Neural crest cell (in vitro differentiated cells): ENCODE results near the gene CLSTN2. TPM values are rescaled to one million over a fixed set of nuclear protein-coding genes. Genes with fewer than 3 reads are reported as not detected.

Source experiments
- DNase-seq: peaks from one replicate; pipeline ENCODE4 v3.0.0; 2021; ENCODE audit warnings: low read depth, mixed read lengths, low spot score
- H3K27ac Mint-ChIP-seq: one replicate; pipeline ENCODE4 v1.8.0; 2021; ENCODE audit warnings: mild to moderate bottlenecking, mixed read lengths; ENCODE audit not compliant: unreplicated experiment
- H3K27me3 Mint-ChIP-seq: 2 replicates; pipeline ENCODE4 v1.8.0; 2021; ENCODE audit warnings: low read depth, mild to moderate bottlenecking, mixed read lengths
- H3K36me3 Mint-ChIP-seq: 2 replicates; pipeline ENCODE4 v1.8.0; 2021; ENCODE audit warnings: low read depth, mild to moderate bottlenecking, mixed read lengths
- H3K4me1 Mint-ChIP-seq: 2 replicates; pipeline ENCODE4 v1.8.0; 2021; ENCODE audit warnings: mixed read lengths
- H3K4me3 Mint-ChIP-seq: one replicate; pipeline ENCODE4 v1.8.0; 2021; ENCODE audit warnings: mild to moderate bottlenecking, mixed read lengths
- H3K9me3 Mint-ChIP-seq: 2 replicates; pipeline ENCODE4 v1.8.0; 2021; ENCODE audit warnings: mixed read lengths
- CTCF ChIP-seq: fragments of 200-600 bp; sonication (generic); conservative IDR thresholded peaks from 2 replicates; pipeline ENCODE4 v1.5.0; 2021; ENCODE audit warnings: antibody characterized with exemption, mild to moderate bottlenecking
- total RNA-seq: library from RNA; stranded (reverse); gene quantifications from 2 replicates; pipeline ENCODE4 v1.2.1, GENCODE V29; 2021

The CLSTN2 gene
- total RNA-seq, 1 donor from 2014 or later, result 1.9 TPM

- TF ChIP-seq CTCF, result no peak
- Mint-ChIP-seq H3K27ac (no peak overlapping the region), H3K9me3 (no peaks in the 10 kb centered on the region), H3K4me1 (no peaks in the 10 kb centered on the region), H3K36me3 (no peaks in the 10 kb centered on the region), H3K4me3 (no peak overlapping the region), H3K27me3 (peaks cover 4% of the 10 kb centered on the region)
- DNase-seq, result no peak
These were observed 562.3 kb downstream of the CLSTN2 start for GRCh38 chr3:140497331-140497730.

- H3K4me1 Mint-ChIP-seq, result peaks cover under 1% of the 10 kb centered on the region
- TF ChIP-seq CTCF, result peak; percentile 58
- no peak overlapping the region for H3K27ac Mint-ChIP-seq
- no peaks in the 10 kb centered on the region for H3K9me3 Mint-ChIP-seq
- H3K36me3 Mint-ChIP-seq, result no peaks in the 10 kb centered on the region
- no peak overlapping the region for H3K4me3 Mint-ChIP-seq
- DNase-seq, result no peak
- H3K27me3 Mint-ChIP-seq, result peaks cover 4% of the 10 kb centered on the region
These were observed 564.3 kb downstream of the CLSTN2 start for GRCh38 chr3:140499114-140499757.

GRCh38 chr3:140500473-140500872, 565.5 kb downstream of the CLSTN2 start:
- no peak overlapping the region for H3K4me3 Mint-ChIP-seq
- no peaks in the 10 kb centered on the region for H3K36me3 Mint-ChIP-seq
- peaks cover 2% of the 10 kb centered on the region for H3K27me3 Mint-ChIP-seq
- no peak overlapping the region for H3K27ac Mint-ChIP-seq
- H3K9me3 Mint-ChIP-seq, result no peaks in the 10 kb centered on the region
- peaks cover 13% of the 10 kb centered on the region for H3K4me1 Mint-ChIP-seq
- DNase-seq, result no peak
- no peak for TF ChIP-seq CTCF

- peaks cover 20% of the 10 kb centered on the region for H3K4me1 Mint-ChIP-seq
- H3K27ac Mint-ChIP-seq, result no peak overlapping the region
- TF ChIP-seq CTCF, result no peak
- peaks cover 2% of the 10 kb centered on the region for H3K27me3 Mint-ChIP-seq
- no peak overlapping the region for H3K4me3 Mint-ChIP-seq
- DNase-seq, result no peak
- no peaks in the 10 kb centered on the region for H3K9me3 Mint-ChIP-seq
- no peaks in the 10 kb centered on the region for H3K36me3 Mint-ChIP-seq
These were observed 566.2 kb downstream of the CLSTN2 start for GRCh38 chr3:140501061-140501769.

GRCh38 chr3:140501770-140502364, 566.9 kb downstream of the CLSTN2 start:
- Mint-ChIP-seq H3K27ac (no peak overlapping the region), H3K4me1 (peaks cover 22% of the 10 kb centered on the region), H3K9me3 (no peaks in the 10 kb centered on the region), H3K27me3 (peaks cover 2% of the 10 kb centered on the region), H3K36me3 (no peaks in the 10 kb centered on the region), H3K4me3 (no peak overlapping the region)
- no peak for TF ChIP-seq CTCF
- no peak for DNase-seq
